SH-SY5Y (cell line): ENCODE measurements around the gene ATXN7.

Experiments
- GATA2 ChIP-seq: IDR thresholded peaks from 2 replicates; pipeline ENCODE4 v1.6.1; 2011; ENCODE audit warnings: mild to moderate bottlenecking, low read depth, low read length
- GATA3 ChIP-seq: IDR thresholded peaks from 2 replicates; pipeline ENCODE4 v1.6.1; 2011; ENCODE audit warnings: low read depth, mild to moderate bottlenecking, low read length, moderate library complexity

- TF ChIP-seq GATA2, result no peak
- TF ChIP-seq GATA3, result no peak
Observed at GRCh38 chr3:63952248-63952594, 88.6 kb downstream of the ATXN7 start.
